Activated CD8-positive, alpha-beta memory T cell treated with anti-CD3 and anti-CD28 coated beads for 36 hours (primary cell): ENCODE data around the gene CAPNS1. TPM values are rescaled to one million over a fixed set of nuclear protein-coding genes. Genes with fewer than 3 reads are reported as not detected.
"Not testable (repeated sequence)": the region's sequence is repeated elsewhere in the genome, so short reads cannot be mapped to it uniquely, and the experiment has no call there.

Source experiments
- CTCF ChIA-PET: fragments of 350-600 bp; sonication (Branson Sonifier 250); formaldehyde crosslinking; loops from one replicate; lab custom pipeline; 2021; ENCODE audit warnings: antibody characterized with exemption; lab: Charles Lee
- POLR2A ChIA-PET: fragments of 350-600 bp; sonication (Branson Sonifier 250); formaldehyde crosslinking; loops from one replicate; lab custom pipeline; 2021; ENCODE audit warnings: antibody characterized with exemption; lab: Charles Lee
- total RNA-seq, 2 experiments: library from RNA; stranded (reverse); gene quantifications; one replicate each; pipeline ENCODE4 v1.2.3, GENCODE V29; 2021

Gene CAPNS1
- total RNA-seq, 2 experiments from 2014 or later = 360 to 374 TPM

DNA sequence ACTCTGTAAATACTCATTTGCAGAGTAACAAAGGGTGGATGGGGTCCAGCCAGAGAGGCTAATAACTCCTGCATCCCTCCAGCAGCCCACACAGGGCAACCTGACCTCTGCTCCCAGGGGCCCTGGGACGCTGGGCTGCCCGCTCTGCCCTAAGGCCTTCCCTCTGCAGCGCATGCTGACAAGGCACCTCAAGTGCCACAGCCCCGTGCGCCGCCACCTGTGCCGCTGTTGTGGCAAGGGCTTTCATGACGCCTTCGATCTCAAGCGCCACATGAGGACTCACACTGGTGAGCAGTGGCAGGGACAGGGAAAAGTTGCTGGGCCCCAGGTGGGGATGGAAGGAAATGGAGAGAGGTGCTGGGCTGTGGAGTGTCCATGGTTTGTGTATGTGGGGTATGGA is 27.2 kb upstream of the CAPNS1 start:
- POLR2A ChIA-PET = no interaction called here
- CTCF ChIA-PET = no interaction called here

- CTCF ChIA-PET = interaction anchor here (1.0 kb wide), 1 partner anchor 15 kb away, joined by 4 read pairs; no protein-coding TSS in a partner anchor
- POLR2A ChIA-PET = no interaction called here
Measured at GRCh38 chr19:36113425-36113824, 26.4 kb upstream of the CAPNS1 start.

DNA sequence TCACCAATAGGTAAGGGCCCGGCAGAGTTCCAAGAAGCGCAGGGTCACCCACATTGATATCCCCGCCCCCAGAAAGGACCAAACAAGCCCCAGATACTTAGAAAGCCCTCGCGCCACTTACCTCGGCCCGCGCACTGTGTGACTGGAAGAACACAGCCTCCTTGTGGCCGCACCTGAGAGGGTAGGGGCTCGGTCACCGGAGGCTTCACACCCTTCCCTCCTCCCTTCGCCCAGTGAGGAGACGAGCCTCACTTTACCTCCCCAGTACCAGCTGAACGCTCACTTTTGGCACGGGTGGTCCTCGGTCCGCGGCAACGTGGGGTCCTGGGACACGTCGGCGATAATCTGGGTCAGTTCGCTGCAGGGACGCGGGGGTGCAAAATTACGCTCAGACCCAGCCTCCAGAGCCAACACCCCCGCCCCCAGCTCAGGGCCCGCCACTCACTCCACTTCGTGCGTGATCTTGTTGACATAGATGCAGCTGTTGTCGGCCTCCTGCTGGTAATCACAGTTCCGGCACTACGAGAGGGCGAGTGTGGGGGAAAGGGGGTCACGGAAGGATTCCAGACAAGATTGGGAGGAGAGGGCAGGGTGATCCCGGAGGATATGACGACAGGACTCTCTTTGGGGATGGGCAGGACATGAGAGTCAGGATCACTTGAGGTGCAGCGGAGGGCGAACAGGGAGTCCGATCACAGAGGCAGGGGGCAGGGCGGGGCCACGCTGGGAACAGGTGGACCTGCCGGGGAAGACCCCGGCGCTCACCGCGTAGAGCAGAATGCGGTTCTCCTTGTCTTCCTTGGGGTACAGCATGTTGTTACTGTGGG is 25.8 kb upstream of the CAPNS1 start:
- ChIA-PET CTCF (interaction anchor here (1.0 kb wide), 1 partner anchor 14 kb away, joined by 4 read pairs; no protein-coding TSS in a partner anchor), POLR2A (interaction anchor here (0.7 to 1.9 kb wide), 3 partner anchors 13 to 570 kb away, joined by 3 to 15 read pairs (median 3); no protein-coding TSS in a partner anchor)

DNA sequence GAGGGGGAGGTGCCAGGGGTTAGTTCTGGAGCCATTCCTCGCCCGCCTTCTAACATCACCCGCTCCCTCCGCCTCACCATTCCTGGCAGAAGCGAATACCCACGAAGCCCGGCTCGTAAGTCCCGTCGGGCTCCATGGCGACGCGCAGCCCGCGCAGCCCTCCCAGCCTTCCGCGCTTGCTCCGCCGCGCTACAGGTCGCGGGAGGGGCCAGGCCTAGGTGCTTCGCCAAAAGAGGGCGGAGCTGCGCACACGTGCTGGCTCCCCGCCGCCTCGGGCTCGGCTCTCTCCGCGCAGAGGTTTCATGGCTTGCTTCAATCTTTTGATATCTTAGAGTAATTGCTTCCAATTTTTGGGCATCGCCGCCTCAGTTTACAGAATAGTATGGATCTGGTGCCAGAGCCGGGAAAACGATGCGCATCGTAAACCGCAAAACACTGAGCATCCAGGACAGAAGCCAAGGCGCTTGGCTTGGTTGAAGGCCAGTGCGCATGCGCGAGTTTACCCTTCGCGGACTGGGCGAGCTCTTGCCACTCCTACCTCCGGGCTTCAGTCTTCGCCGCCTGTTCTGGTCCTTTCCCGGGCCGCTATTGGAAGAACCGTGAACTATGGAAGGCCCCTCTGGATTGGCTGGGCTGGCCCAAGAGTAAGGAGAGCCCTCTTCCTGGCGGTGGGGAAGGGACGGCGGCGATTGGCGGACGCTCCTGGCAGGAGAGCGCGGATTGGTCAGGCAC is 25.0 kb upstream of the CAPNS1 start, which contains the start of gene POLR2I:
POLR2I (minus strand) TSS at position 155 of the 732 bp plus-strand sequence; CDS start at position 136, 19 bp downstream.
- ChIA-PET CTCF (interaction anchor here (0.7 to 3.5 kb wide), 3 partner anchors 13 to 61 kb away, joined by 3 to 15 read pairs (median 5); partner anchors contain the start of gene THAP8), POLR2A (interaction anchor here (0.5 to 1.9 kb wide), 11 partner anchors 11 to 1663 kb away, joined by 3 to 15 read pairs (median 3); partner anchors contain the start of genes CAPNS1 and THAP8)

- CTCF ChIA-PET = interaction anchor here (0.6 to 3.5 kb wide), 4 partner anchors 12 to 62 kb away, joined by 3 to 15 read pairs (median 4); partner anchors contain the start of gene THAP8
- POLR2A ChIA-PET = interaction anchor here (0.6 to 1.9 kb wide), 8 partner anchors 10 to 101 kb away, joined by 3 to 15 read pairs (median 3); partner anchors contain the start of genes CAPNS1 and THAP8
Measured at GRCh38 chr19:36115453-36116343, 24.2 kb upstream of the CAPNS1 start, which contains the start of gene TBCB. TSS of gene TBCB (plus strand) at chr19:36115468. CDS start at chr19:36115561, 93 bp downstream.

- ChIA-PET POLR2A (interaction anchor here (1.3 kb wide), 1 partner anchor 102 kb away, joined by 3 read pairs; no protein-coding TSS in a partner anchor), CTCF (interaction anchor here (0.6 to 3.5 kb wide), 2 partner anchors 11 to 60 kb away, joined by 3 to 15 read pairs; no protein-coding TSS in a partner anchor)
Measured at GRCh38 chr19:36116344-36116637, 23.6 kb upstream of the CAPNS1 start.

- ChIA-PET POLR2A (no interaction called here), CTCF (interaction anchor here (0.9 kb wide), 1 partner anchor 8 kb away, joined by 4 read pairs; no protein-coding TSS in a partner anchor)
Measured at GRCh38 chr19:36120092-36120983, 19.5 kb upstream of the CAPNS1 start.

DNA sequence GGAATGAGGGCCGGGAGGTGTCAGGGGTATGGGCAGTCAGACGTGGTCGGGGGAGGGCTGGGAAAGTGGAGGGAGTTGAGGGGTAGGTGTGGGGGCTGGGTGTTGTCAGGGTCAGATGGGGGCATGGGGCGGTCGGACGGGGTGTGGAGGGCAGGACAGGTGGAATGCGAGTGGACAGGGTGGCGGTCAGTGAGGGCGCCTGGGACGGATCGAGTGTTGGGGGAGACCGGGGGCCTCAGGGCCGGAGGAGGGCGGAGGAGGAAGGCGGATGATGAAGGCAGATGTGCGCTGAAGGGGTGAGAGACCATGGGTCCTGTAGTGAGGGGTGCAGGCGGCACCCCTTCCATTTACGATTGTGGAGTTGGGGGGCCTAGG is 18.9 kb upstream of the CAPNS1 start:
- ChIA-PET CTCF (no interaction called here), POLR2A (no interaction called here)

DNA sequence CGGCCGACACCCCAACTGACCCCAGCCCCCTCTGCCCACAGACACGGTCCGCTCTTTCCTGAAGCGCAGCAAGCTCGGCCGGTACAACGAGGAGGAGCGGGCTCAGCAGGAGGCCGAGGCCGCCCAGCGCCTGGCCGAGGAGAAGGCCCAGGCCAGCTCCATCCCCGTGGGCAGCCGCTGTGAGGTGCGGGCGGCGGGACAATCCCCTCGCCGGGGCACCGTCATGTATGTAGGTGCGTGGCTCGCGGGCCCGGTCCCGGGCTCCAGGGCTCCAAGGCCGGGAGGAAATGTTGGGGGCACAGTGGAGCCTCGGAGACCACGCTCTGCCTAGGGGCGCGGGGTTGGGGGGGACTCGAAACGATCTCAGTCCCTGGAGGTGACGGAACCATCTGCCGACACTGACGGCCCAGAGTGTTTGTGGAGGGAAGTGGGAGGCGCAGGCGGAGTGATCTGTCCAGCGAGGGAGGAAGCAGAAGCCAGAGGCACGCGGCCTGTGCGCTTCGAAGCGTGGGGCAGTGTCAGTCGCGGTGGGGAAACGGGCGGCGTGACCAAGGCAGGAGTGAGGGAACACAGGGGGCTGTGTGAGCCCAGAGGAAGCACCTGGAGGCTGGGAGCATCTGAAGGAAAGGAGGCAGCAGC is 18.3 kb upstream of the CAPNS1 start:
- ChIA-PET POLR2A (no interaction called here), CTCF (no interaction called here)

DNA sequence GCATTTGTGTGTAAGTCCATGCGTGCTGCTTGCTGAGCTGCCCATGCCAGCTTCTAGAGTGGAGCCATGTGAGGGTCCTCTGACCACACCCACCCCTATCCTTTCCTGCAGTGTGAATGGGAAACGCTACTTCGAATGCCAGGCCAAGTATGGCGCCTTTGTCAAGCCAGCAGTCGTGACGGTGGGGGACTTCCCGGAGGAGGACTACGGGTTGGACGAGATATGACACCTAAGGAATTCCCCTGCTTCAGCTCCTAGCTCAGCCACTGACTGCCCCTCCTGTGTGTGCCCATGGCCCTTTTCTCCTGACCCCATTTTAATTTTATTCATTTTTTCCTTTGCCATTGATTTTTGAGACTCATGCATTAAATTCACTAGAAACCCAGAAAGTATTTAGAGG is 14.3 kb upstream of the CAPNS1 start:
- POLR2A ChIA-PET = interaction anchor here (2.0 kb wide), 1 partner anchor 10 kb away, joined by 5 read pairs; the partner anchor contains the start of genes POLR2I and TBCB
- CTCF ChIA-PET = interaction anchor here (1.0 kb wide), 1 partner anchor 134 kb away, joined by 3 read pairs; no protein-coding TSS in a partner anchor

- ChIA-PET POLR2A (interaction anchor here (0.7 to 2.0 kb wide), 4 partner anchors 12 to 259 kb away, joined by 3 to 15 read pairs (median 6); partner anchors contain the start of genes CAPNS1, POLR2I and TBCB), CTCF (interaction anchor here (0.8 to 2.6 kb wide), 19 partner anchors 9 to 585 kb away, joined by 3 to 27 read pairs (median 4); partner anchors contain the start of genes CAPNS1, POLR2I, TBCB and ZNF146)
Measured at GRCh38 chr19:36128392-36128736, 11.5 kb upstream of the CAPNS1 start.

GRCh38 chr19:36131221-36131620 is 8.6 kb upstream of the CAPNS1 start:
- ChIA-PET POLR2A (interaction anchor here (0.5 kb wide), 1 partner anchor 13 kb away, joined by 3 read pairs; no protein-coding TSS in a partner anchor), CTCF (interaction anchor here (1.0 kb wide), 1 partner anchor 70 kb away, joined by 3 read pairs; no protein-coding TSS in a partner anchor)

- CTCF ChIA-PET = interaction anchor here (4.2 kb wide), 1 partner anchor 7 kb away, joined by 18 read pairs; no protein-coding TSS in a partner anchor
- POLR2A ChIA-PET = not testable (repeated sequence)
Measured at GRCh38 chr19:36134867-36135266, 5.0 kb upstream of the CAPNS1 start.

- CTCF ChIA-PET = interaction anchor here (4.2 kb wide), 1 partner anchor 9 kb away, joined by 18 read pairs; no protein-coding TSS in a partner anchor
- POLR2A ChIA-PET = no interaction called here
Measured at GRCh38 chr19:36136964-36137686, 2.7 kb upstream of the CAPNS1 start.

- ChIA-PET POLR2A (interaction anchor here (1.0 to 1.5 kb wide), 2 partner anchors 11 to 24 kb away, joined by 3 to 8 read pairs; partner anchors contain the start of genes POLR2I and TBCB), CTCF (interaction anchor here (0.8 to 4.2 kb wide), 3 partner anchors 11 to 52 kb away, joined by 3 to 18 read pairs (median 10); no protein-coding TSS in a partner anchor)
Measured at GRCh38 chr19:36139120-36139472, 770 bp upstream of the CAPNS1 start.
